HT1080 (cell line): ENCODE results near the gene JUP. TPM values are rescaled to one million over a fixed set of nuclear protein-coding genes. Genes with fewer than 3 reads are reported as not detected.
"Not testable (repeated sequence)": the region's sequence is repeated elsewhere in the genome, so short reads cannot be mapped to it uniquely, and the experiment has no call there.

ENCODE experiments used
- DNase-seq: peaks from one replicate; pipeline ENCODE4 v3.0.0-alpha.2; 2015; ENCODE audit warnings: low read depth
- polyA plus RNA-seq, 2 experiments: library from polyadenylated mRNA; depleted of rRNA; stranded (reverse); fragments of >200 nt; gene quantifications; 2 replicates each; pipeline ENCODE4 v1.2.3, GENCODE V29; 2015
- total RNA-seq: library from RNA; depleted of rRNA; stranded (reverse); fragments of >200 nt; shearing (Covaris generic); gene quantifications from 2 replicates; pipeline ENCODE4 v1.2.3, GENCODE V29; 2014; rRNA removed

JUP gene
- total RNA-seq: 1.6 and 4.0 TPM in 2 replicates
- 5.1 and 6.4 TPM in 2 replicates for polyA plus RNA-seq (2015; cell fraction: cytosol; rRNA removed)
- polyA plus RNA-seq (2015; cell fraction: nucleus; rRNA removed): 15.5 and 18.7 TPM in 2 replicates

- DNase-seq: peak; percentile 90
Observed at GRCh38 chr17:41786227-41787020, at the start of gene JUP. Gene JUP, minus strand, starts transcription at chr17:41786711. Its CDS starts 14,857 bp downstream, at chr17:41771854.

GRCh38 chr17:41835800-41836549, 49.5 kb upstream of the JUP start, which contains the start of gene NT5C3B:
Gene NT5C3B, minus strand, starts transcription at chr17:41836232. Its CDS starts 39 bp downstream, at chr17:41836193.
- DNase-seq: peak; percentile 38

- DNase-seq: no peak
Observed at GRCh38 chr17:41835214-41835799, 48.8 kb upstream of the JUP start.

GRCh38 chr17:41829961-41830360, 43.5 kb upstream of the JUP start:
- not testable (repeated sequence) for DNase-seq

- DNase-seq: no peak
Observed at GRCh38 chr17:41825175-41825845, 38.8 kb upstream of the JUP start.

GRCh38 chr17:41824086-41824485, 37.6 kb upstream of the JUP start:
- DNase-seq: no peak

GRCh38 chr17:41823580-41823979, 37.1 kb upstream of the JUP start:
- DNase-seq: no peak

GRCh38 chr17:41823141-41823524, 36.6 kb upstream of the JUP start:
- no peak for DNase-seq

GRCh38 chr17:41822216-41823140, 36.0 kb upstream of the JUP start:
- DNase-seq: no peak

GRCh38 chr17:41821776-41822175, 35.3 kb upstream of the JUP start:
- DNase-seq: no peak

GRCh38 chr17:41818024-41818423, 31.5 kb upstream of the JUP start:
- DNase-seq: no peak

GRCh38 chr17:41816637-41817320, 30.3 kb upstream of the JUP start:
- no peak for DNase-seq

GRCh38 chr17:41814195-41814594, 27.7 kb upstream of the JUP start:
- no peak for DNase-seq

GRCh38 chr17:41813699-41814124, 27.2 kb upstream of the JUP start:
- DNase-seq: no peak

- DNase-seq: no peak
Observed at GRCh38 chr17:41813152-41813680, 26.7 kb upstream of the JUP start.

- peak; percentile 91 for DNase-seq
Observed at GRCh38 chr17:41812381-41813151, 26.1 kb upstream of the JUP start, which contains the start of gene FKBP10. Gene FKBP10, plus strand, starts transcription at chr17:41813004. Its CDS starts 31 bp downstream, at chr17:41813035.

GRCh38 chr17:41811549-41812380, 25.3 kb upstream of the JUP start, which contains the start of gene P3H4:
Gene P3H4, minus strand, starts transcription at chr17:41811949. Its CDS starts 34 bp downstream, at chr17:41811915.
- DNase-seq: peak; percentile 78
